HL-60 (cell line): ENCODE measurements around the gene ZBED3.
A peak's percentile ranks its signal among the peaks of the same experiment; 100 is the strongest.

Source experiments
- DNase-seq, 2 experiments: peaks; one replicate each; pipeline ENCODE4 v3.0.0-alpha.2; 2010 to 2020; ENCODE audit warnings: low read depth in 1 of 2, low spot score in 1 of 2
- H3K27ac ChIP-seq: fragments of 250-450 bp; sonication (Bioruptor Pico); replicated peaks from 2 replicates; pipeline ENCODE4 v1.5.1; 2020; ENCODE audit warnings: mild to moderate bottlenecking, moderate library complexity
- H3K27me3 ChIP-seq: fragments of 250-450 bp; sonication (Bioruptor Pico); 2 replicates; pipeline ENCODE4 v1.5.1; 2021; ENCODE audit warnings: mild to moderate bottlenecking, moderate library complexity; ENCODE audit not compliant: insufficient read depth, poor library complexity, severe bottlenecking
- H3K4me3 ChIP-seq: replicated peaks from 2 replicates; pipeline ENCODE4 v1.5.1; 2011; ENCODE audit warnings: mild to moderate bottlenecking, control low read depth, low read length; ENCODE audit not compliant: insufficient read depth
- CTCF ChIP-seq: IDR thresholded peaks from one replicate; pipeline ENCODE4 v1.5.1; 2011; ENCODE audit warnings: low read length, control low read depth, inconsistent platforms; ENCODE audit not compliant: insufficient read depth
- GABPA ChIP-seq: IDR thresholded peaks from 2 replicates; pipeline ENCODE4 v1.6.1; 2012; ENCODE audit warnings: low read depth
- POLR2AphosphoS5 ChIP-seq: IDR thresholded peaks from 2 replicates; pipeline ENCODE4 v1.6.1; 2012; ENCODE audit warnings: low read depth
- REST ChIP-seq: IDR thresholded peaks from 2 replicates; pipeline ENCODE4 v1.6.1; 2012; ENCODE audit warnings: low read depth; ENCODE audit not compliant: insufficient replicate concordance
- SPI1 ChIP-seq: IDR thresholded peaks from 2 replicates; pipeline ENCODE4 v1.6.1; 2012; ENCODE audit warnings: low read depth, mild to moderate bottlenecking, borderline replicate concordance

Gene ZBED3

DNA sequence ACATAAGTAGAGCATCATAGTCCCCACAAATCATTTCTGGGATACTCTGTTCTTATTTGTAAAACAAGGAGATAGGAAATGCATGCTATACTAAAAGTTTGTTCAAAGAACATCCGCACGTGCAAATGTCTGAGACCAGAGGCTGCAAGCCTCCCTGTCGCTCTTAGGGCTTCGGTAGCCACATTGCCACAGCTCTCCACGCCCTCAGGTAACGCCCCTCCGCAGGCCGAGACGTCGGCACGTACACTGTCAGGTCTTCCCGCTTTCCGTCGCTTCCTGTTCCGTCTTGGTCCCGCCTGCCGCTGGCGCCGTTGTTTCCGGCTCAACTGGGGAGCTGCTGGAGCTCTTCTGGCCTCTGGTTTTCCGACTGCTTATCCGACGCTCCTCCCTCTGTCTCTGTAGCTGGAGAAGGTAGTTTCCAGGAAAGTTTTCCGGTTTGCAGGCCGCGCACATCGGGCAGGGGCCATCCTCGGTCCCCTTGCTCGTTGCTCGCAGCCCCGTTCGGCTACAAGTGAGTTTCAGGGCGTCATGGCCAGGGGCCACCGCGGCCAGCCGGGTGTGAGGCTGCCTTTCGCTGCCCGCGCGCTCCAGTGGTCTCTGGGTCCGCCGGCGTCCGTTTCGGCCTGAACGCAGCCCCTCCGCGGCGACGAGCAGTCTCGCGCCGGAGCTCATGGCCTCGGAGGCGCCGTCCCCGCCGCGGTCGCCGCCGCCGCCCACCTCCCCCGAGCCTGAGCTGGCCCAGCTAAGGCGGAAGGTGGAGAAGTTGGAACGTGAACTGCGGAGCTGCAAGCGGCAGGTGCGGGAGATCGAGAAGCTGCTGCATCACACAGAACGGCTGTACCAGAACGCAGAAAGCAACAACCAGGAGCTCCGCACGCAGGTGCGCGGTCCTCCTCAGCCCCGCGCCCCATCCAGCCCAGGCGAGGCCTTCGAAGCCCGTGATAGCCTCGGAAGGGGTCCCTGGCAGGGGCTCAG, 56.7 kb downstream of the ZBED3 start, which contains the start of gene AGGF1:
TSS of gene AGGF1 (plus strand) at position 308 of the 975 bp plus-strand sequence. CDS start at position 671, 363 bp downstream.
- Histone ChIP-seq H3K27me3 (no peaks in the 10 kb centered on the region), H3K27ac (peak within 1 kb of the TSS; percentile 87), H3K4me3 (peak within 1 kb of the TSS; percentile 65)
- peak; percentile 63 to 90 for DNase-seq
- TF ChIP-seq POLR2AphosphoS5 (peak; percentile 53; the same call in 1 of the 2 replicates), GABPA (peak; percentile 87), SPI1 (no peak)

DNA sequence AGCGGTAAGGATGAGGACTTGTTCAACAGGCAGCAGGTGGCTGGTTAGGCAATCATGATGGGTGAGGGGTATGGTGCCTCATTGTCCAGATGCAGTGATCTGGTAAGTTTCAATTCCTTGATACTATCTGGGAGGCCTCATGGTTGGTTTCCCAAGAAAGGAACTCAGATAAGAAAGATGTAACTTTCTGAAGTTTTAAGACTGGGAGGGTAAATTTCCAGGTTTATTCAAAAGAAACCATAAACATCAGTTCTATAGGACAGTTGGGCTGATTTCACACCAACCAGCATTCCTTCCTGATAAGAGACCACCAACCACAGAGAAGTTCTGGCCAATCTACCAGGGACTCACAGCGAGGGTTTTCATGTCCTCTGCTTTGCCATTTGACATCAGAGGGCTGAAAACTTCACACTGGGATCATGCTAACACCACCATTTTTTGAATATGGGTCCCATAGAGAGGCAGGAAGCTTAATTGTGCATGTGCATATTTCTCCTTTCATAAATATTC, 57.7 kb downstream of the ZBED3 start:
- no peak overlapping the region for H3K4me3 ChIP-seq
- H3K27ac ChIP-seq = no peak overlapping the region
- no peak for DNase-seq
- TF ChIP-seq CTCF (no peak), SPI1 (no peak), POLR2AphosphoS5 (no peak), GABPA (no peak)
- H3K27me3 ChIP-seq = no peaks in the 10 kb centered on the region

DNA sequence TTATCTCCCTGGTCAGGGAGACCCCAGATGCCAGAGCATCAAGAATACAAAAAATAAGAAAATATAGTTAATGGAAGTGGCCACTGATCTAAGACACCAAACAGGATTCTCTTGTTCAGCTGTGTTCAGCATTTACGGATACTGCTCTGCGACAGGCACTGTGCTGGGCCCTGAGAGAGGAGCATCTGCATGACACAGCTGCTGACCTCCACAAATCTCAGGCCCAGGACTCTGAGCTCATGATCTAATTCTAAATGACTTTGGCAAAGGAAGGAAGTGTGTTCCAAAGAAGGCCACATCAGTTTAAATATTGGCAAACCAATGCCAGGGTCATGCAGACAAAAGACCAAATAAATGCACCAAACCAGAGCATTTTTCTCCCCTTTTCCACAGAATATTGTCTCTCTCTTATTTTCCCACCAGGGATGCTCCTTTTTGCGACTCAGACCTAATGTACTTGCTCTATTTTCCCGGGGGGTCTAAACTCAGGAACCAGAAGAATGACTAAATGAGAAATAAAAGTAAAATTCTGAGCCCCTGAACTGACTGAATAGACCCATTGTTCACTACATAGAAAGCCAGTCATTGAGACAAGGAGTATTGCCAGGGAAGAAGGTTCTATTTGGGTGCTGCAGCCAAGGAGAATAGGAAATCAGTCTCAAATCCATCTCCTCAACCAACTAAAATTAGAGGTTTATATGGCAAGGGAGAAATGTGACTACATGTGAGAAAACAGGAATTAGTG, 58.3 kb downstream of the ZBED3 start:
- Histone ChIP-seq H3K4me3 (no peak overlapping the region), H3K27me3 (no peaks in the 10 kb centered on the region), H3K27ac (no peak overlapping the region)
- no peak for DNase-seq
- TF ChIP-seq GABPA (no peak), REST (no peak), SPI1 (no peak), POLR2AphosphoS5 (no peak), CTCF (no peak)

- no peak overlapping the region for H3K4me3 ChIP-seq
- TF ChIP-seq CTCF (no peak), GABPA (no peak), POLR2AphosphoS5 (no peak), REST (no peak), SPI1 (no peak)
- no peaks in the 10 kb centered on the region for H3K27me3 ChIP-seq
- no peak overlapping the region for H3K27ac ChIP-seq
- DNase-seq = no peak
Observed at GRCh38 chr5:77024490-77024889, 62.6 kb downstream of the ZBED3 start.
